Muscle layer of duodenum (tissue), 2 donors: Measurements from ENCODE around the gene OPN1MW.
"Not testable (repeated sequence)": the region's sequence is repeated elsewhere in the genome, so short reads cannot be mapped to it uniquely, and the experiment has no call there.

ENCODE experiments used
- H3K27ac ChIP-seq: one replicate; pipeline ENCODE4 v1.7.0; 2013; ENCODE audit warnings: mild to moderate bottlenecking, low read length
- H3K27me3 ChIP-seq: one replicate; pipeline ENCODE4 v1.7.0; 2013; ENCODE audit warnings: low read depth, mild to moderate bottlenecking, control low read depth, low read length
- H3K36me3 ChIP-seq, 2 donors: one replicate each; pipeline ENCODE4 v1.7.0; 2013; ENCODE audit warnings: low read length in 2 of 2, control low read depth in 1 of 2, mild to moderate bottlenecking in 1 of 2; ENCODE audit not compliant: insufficient read depth in 2 of 2, control insufficient read depth in 1 of 2
- H3K4me1 ChIP-seq, 2 donors: one replicate each; pipeline ENCODE4 v1.7.0; 2013; ENCODE audit warnings: low read length in 2 of 2, mild to moderate bottlenecking in 2 of 2, control low read depth in 1 of 2, moderate library complexity in 1 of 2; ENCODE audit not compliant: insufficient read depth in 2 of 2, control insufficient read depth in 1 of 2
- H3K4me3 ChIP-seq, 2 donors: one replicate each; pipeline ENCODE4 v1.7.0; 2013; ENCODE audit warnings: low read length in 2 of 2, low read depth in 1 of 2, mild to moderate bottlenecking in 1 of 2
- H3K9me3 ChIP-seq, 2 donors: one replicate each; pipeline ENCODE4 v1.7.0; 2013; ENCODE audit warnings: low read length in 2 of 2, control low read depth in 1 of 2, mild to moderate bottlenecking in 1 of 2; ENCODE audit not compliant: control insufficient read depth in 1 of 2
- donor health status: healthy.

OPN1MW gene

GRCh38 chrX:154211499-154211898 is 29.1 kb downstream of the OPN1MW start:
- H3K27ac ChIP-seq, H3K4me3 ChIP-seq, H3K4me1 ChIP-seq, H3K27me3 ChIP-seq, H3K36me3 ChIP-seq, H3K9me3 ChIP-seq: not testable (repeated sequence)

GRCh38 chrX:154219456-154219855 is 37.1 kb downstream of the OPN1MW start, which contains the start of gene OPN1MW2:
TSS of gene OPN1MW2 (plus strand) at chrX:154219756. CDS start at chrX:154219816, 60 bp downstream.
- not testable (repeated sequence) for H3K9me3 ChIP-seq, H3K4me3 ChIP-seq, H3K27ac ChIP-seq, H3K4me1 ChIP-seq, H3K36me3 ChIP-seq, H3K27me3 ChIP-seq

GRCh38 chrX:154225292-154225691 is 42.9 kb downstream of the OPN1MW start:
- not testable (repeated sequence) for H3K4me1 ChIP-seq, H3K9me3 ChIP-seq, H3K36me3 ChIP-seq, H3K4me3 ChIP-seq, H3K27me3 ChIP-seq, H3K27ac ChIP-seq

- H3K27me3 ChIP-seq, H3K4me1 ChIP-seq, H3K36me3 ChIP-seq, H3K27ac ChIP-seq, H3K9me3 ChIP-seq, H3K4me3 ChIP-seq: not testable (repeated sequence)
These were observed 44.3 kb downstream of the OPN1MW start for GRCh38 chrX:154226706-154227105.

- not testable (repeated sequence) for H3K9me3 ChIP-seq, H3K36me3 ChIP-seq, H3K27ac ChIP-seq, H3K4me1 ChIP-seq, H3K4me3 ChIP-seq, H3K27me3 ChIP-seq
These were observed 49.0 kb downstream of the OPN1MW start for GRCh38 chrX:154231443-154231842.

- not testable (repeated sequence) for H3K36me3 ChIP-seq, H3K4me1 ChIP-seq, H3K9me3 ChIP-seq, H3K4me3 ChIP-seq, H3K27me3 ChIP-seq, H3K27ac ChIP-seq
These were observed 51.2 kb downstream of the OPN1MW start for GRCh38 chrX:154233620-154234019.

GRCh38 chrX:154238939-154239559 is 56.7 kb downstream of the OPN1MW start:
- not testable (repeated sequence) for H3K4me1 ChIP-seq, H3K9me3 ChIP-seq, H3K4me3 ChIP-seq, H3K27me3 ChIP-seq, H3K36me3 ChIP-seq, H3K27ac ChIP-seq

GRCh38 chrX:154239982-154240503 is 57.6 kb downstream of the OPN1MW start:
- H3K4me1 ChIP-seq, H3K4me3 ChIP-seq: not testable (repeated sequence)

More at GRCh38 chrX:154239982-154240503, 57.6 kb downstream of the OPN1MW start:
- not testable (repeated sequence) for H3K36me3 ChIP-seq, H3K27ac ChIP-seq, H3K9me3 ChIP-seq, H3K27me3 ChIP-seq
